Activated CD4-positive, alpha-beta T cell treated with anti-CD3 and anti-CD28 coated beads, Interleukin-10, Interleukin-2, amounts not matched to agents 100 ng/mL and 50 ng/mL, durations not matched to agents 16 hours and 8 hours (primary cell): ENCODE data around the gene MAN1C1.
A peak's percentile ranks its signal among the peaks of the same experiment; 100 is the strongest.

Experiments used
- DNase-seq: peaks from one replicate; pipeline ENCODE4 v3.0.0-alpha.2; 2020

The MAN1C1 gene

GRCh38 chr1:25765923-25766589, 149.5 kb downstream of the MAN1C1 start:
- DNase-seq: no peak

GRCh38 chr1:25766721-25767436, 150.3 kb downstream of the MAN1C1 start:
- no peak for DNase-seq

GRCh38 chr1:25767437-25767770, 150.8 kb downstream of the MAN1C1 start:
- DNase-seq: no peak

GRCh38 chr1:25768999-25769398, 152.4 kb downstream of the MAN1C1 start:
- no peak for DNase-seq

- DNase-seq: no peak
Measured at GRCh38 chr1:25769625-25770383, 153.2 kb downstream of the MAN1C1 start.

- no peak for DNase-seq
Measured at GRCh38 chr1:25770541-25771220, 154.1 kb downstream of the MAN1C1 start.

GRCh38 chr1:25771221-25772114, 154.9 kb downstream of the MAN1C1 start:
- no peak for DNase-seq

GRCh38 chr1:25772164-25772563, 155.6 kb downstream of the MAN1C1 start:
- DNase-seq: no peak

GRCh38 chr1:25772692-25773245, 156.2 kb downstream of the MAN1C1 start:
- no peak for DNase-seq

- no peak for DNase-seq
Measured at GRCh38 chr1:25773441-25774125, 157.0 kb downstream of the MAN1C1 start.

GRCh38 chr1:25774206-25774803, 157.7 kb downstream of the MAN1C1 start:
- DNase-seq: no peak

- DNase-seq: peak; percentile 71
Measured at GRCh38 chr1:25774921-25775771, 158.6 kb downstream of the MAN1C1 start.

- no peak for DNase-seq
Measured at GRCh38 chr1:25779388-25779787, 162.8 kb downstream of the MAN1C1 start.

- DNase-seq: no peak
Measured at GRCh38 chr1:25779894-25780293, 163.3 kb downstream of the MAN1C1 start.

- no peak for DNase-seq
Measured at GRCh38 chr1:25780318-25781129, 163.9 kb downstream of the MAN1C1 start.

GRCh38 chr1:25781130-25781433, 164.5 kb downstream of the MAN1C1 start:
- DNase-seq: no peak

GRCh38 chr1:25782608-25783201, 166.1 kb downstream of the MAN1C1 start:
- no peak for DNase-seq

GRCh38 chr1:25784575-25785051, 168.0 kb downstream of the MAN1C1 start:
- no peak for DNase-seq
